ENCODE data around the gene SLC25A31.

- TF ChIP-seq CTCF (IDR thresholded peaks at IDR 0.05) (no peak), POLR2A (IDR thresholded peaks at IDR 0.05) (no peak)
Measured at GRCh38 chr4:127822430-127822829, 92.2 kb downstream of the SLC25A31 start.
